H1 (cell line): ENCODE data around the gene FOXL1. TPM values are rescaled to one million over a fixed set of nuclear protein-coding genes. Genes with fewer than 3 reads are reported as not detected.

Experiments
- CTCF ChIA-PET: fragments of 300-600 bp; sonication (Branson Sonifier 250); formaldehyde crosslinking; loops from one replicate; lab custom pipeline; 2021; ENCODE audit not compliant: partially characterized antibody; lab: Charles Lee
- POLR2A ChIA-PET: fragments of 300-600 bp; sonication (Branson Sonifier 250); formaldehyde crosslinking; loops from one replicate; lab custom pipeline; 2021; ENCODE audit warnings: inconsistent platforms; ENCODE audit not compliant: partially characterized antibody; lab: Charles Lee
- DNase-seq, 2 experiments: peaks; one replicate each; pipeline versions ENCODE4 v3.0.0 to v3.0.0-alpha.2; 2010 to 2022; ENCODE audit warnings: low spot score in 2 of 2, low read depth in 1 of 2, mixed read lengths in 1 of 2
- FAIRE-seq: peaks from 2 replicates; lab custom pipeline; 2011; peaks lifted over from hg19 to GRCh38; lab: Jason Lieb, UNC
- H2AFZ ChIP-seq: 2 replicates; pipeline ENCODE4 v1.8.1; 2012; ENCODE audit warnings: low read length, inconsistent platforms
- H2AK5ac ChIP-seq: 2 replicates; pipeline ENCODE4 v1.6.1; 2013; ENCODE audit warnings: low read depth, low read length
- H2BK120ac ChIP-seq: replicated peaks from 2 replicates; pipeline ENCODE3; 2013; ENCODE audit warnings: low read depth, low read length, inconsistent platforms
- H2BK12ac ChIP-seq: 2 replicates; pipeline ENCODE4 v1.6.1; 2013; ENCODE audit warnings: low read depth, low read length
- H2BK15ac ChIP-seq: 2 replicates; pipeline ENCODE4 v1.6.1; 2013; ENCODE audit warnings: low read length
- H2BK20ac ChIP-seq: 2 replicates; pipeline ENCODE4 v1.6.1; 2013; ENCODE audit warnings: low read length
- H2BK5ac ChIP-seq: 2 replicates; pipeline ENCODE4 v1.6.1; 2013; ENCODE audit warnings: low read depth, low read length
- H3K14ac ChIP-seq: 2 replicates; pipeline ENCODE4 v1.6.1; 2013; ENCODE audit warnings: inconsistent platforms; ENCODE audit not compliant: insufficient read length
- H3K18ac ChIP-seq: 2 replicates; pipeline ENCODE4 v1.6.1; 2013; ENCODE audit warnings: low read length; ENCODE audit errors: extremely low read depth
- H3K23ac ChIP-seq: 2 replicates; pipeline ENCODE4 v1.6.1; 2013; ENCODE audit warnings: inconsistent platforms; ENCODE audit not compliant: insufficient read length
- H3K23me2 ChIP-seq: 2 replicates; pipeline ENCODE4 v1.6.1; 2013; ENCODE audit warnings: low read depth, low read length
- H3K27ac ChIP-seq: 2 replicates; pipeline ENCODE4 v1.6.1; 2011; ENCODE audit warnings: low read depth, low read length, inconsistent platforms
- H3K27me3 ChIP-seq, 4 experiments: replicated peaks in 1 of 4; 1 replicate in 1 of 4; 2 replicates in 3 of 4; pipeline versions ENCODE4 v1.6.1 to v1.8.1; 2011 to 2013; ENCODE audit warnings: low read length in 3 of 4, mild to moderate bottlenecking in 3 of 4, inconsistent platforms in 2 of 4, mixed read lengths in 2 of 4, moderate library complexity in 1 of 4; ENCODE audit not compliant: control insufficient read depth in 3 of 4, insufficient read depth in 3 of 4; ENCODE audit errors: extremely low read depth in 1 of 4
- H3K36me3 ChIP-seq, 4 experiments: 2 replicates each; pipeline versions ENCODE4 v1.6.1 to v1.8.1; 2011 to 2013; ENCODE audit warnings: mild to moderate bottlenecking in 4 of 4, low read length in 3 of 4, moderate library complexity in 2 of 4, control low read depth in 1 of 4, inconsistent platforms in 1 of 4; ENCODE audit not compliant: insufficient read depth in 4 of 4, control insufficient read depth in 2 of 4
- H3K4ac ChIP-seq: replicated peaks from 2 replicates; pipeline ENCODE3; 2013; ENCODE audit warnings: low read length, low read depth, mixed read lengths, inconsistent platforms; ENCODE audit not compliant: insufficient read length
- H3K4me1 ChIP-seq, 4 experiments: replicated peaks in 1 of 4; 1 replicate in 1 of 4; 2 replicates in 3 of 4; pipeline versions ENCODE4 v1.6.1 to v1.8.1; 2011 to 2013; ENCODE audit warnings: low read length in 3 of 4, inconsistent platforms in 2 of 4, mixed read lengths in 1 of 4; ENCODE audit not compliant: insufficient read depth in 4 of 4, control insufficient read depth in 3 of 4
- H3K4me2 ChIP-seq, 2 experiments: 2 replicates each; pipeline versions ENCODE4 v1.6.1 to v1.8.1; 2011 to 2013; ENCODE audit warnings: low read depth in 2 of 2, low read length in 2 of 2, control low read depth in 1 of 2, inconsistent platforms in 1 of 2, mild to moderate bottlenecking in 1 of 2; ENCODE audit not compliant: insufficient read depth in 1 of 2
- H3K4me3 ChIP-seq, 4 experiments: fragments of 200-600, 300-600 bp in 1 of 4; sonication (generic), shearing (Covaris generic), sonication (Bioruptor Twin) in 1 of 4; 2 replicates each; pipeline versions ENCODE4 v1.5.1 to v1.8.1; 2011 to 2016; ENCODE audit warnings: low read length in 4 of 4, low read depth in 3 of 4, control low read depth in 2 of 4, inconsistent platforms in 2 of 4, mild to moderate bottlenecking in 2 of 4, mixed read lengths in 1 of 4, moderate library complexity in 1 of 4; ENCODE audit not compliant: insufficient read depth in 2 of 4; ENCODE audit errors: extremely low read depth in 1 of 4
- H3K56ac ChIP-seq: replicated peaks from 2 replicates; pipeline ENCODE3; 2013; ENCODE audit warnings: low read depth, mild to moderate bottlenecking, mixed read lengths, low read length, inconsistent platforms; ENCODE audit not compliant: insufficient read length
- H3K79me1 ChIP-seq: 2 replicates; pipeline ENCODE4 v1.6.1; 2013; ENCODE audit warnings: low read depth, low read length, control low read depth
- H3K79me2 ChIP-seq, 2 experiments: 2 replicates each; pipeline versions ENCODE4 v1.6.1 to v1.8.1; 2012 to 2013; ENCODE audit warnings: low read length in 2 of 2, mild to moderate bottlenecking in 2 of 2, inconsistent platforms in 1 of 2; ENCODE audit not compliant: insufficient read depth in 2 of 2, control insufficient read depth in 1 of 2
- H3K9ac ChIP-seq, 4 experiments: replicated peaks in 1 of 4; 1 replicate in 1 of 4; 2 replicates in 3 of 4; pipeline versions ENCODE4 v1.6.1 to v1.8.1; 2011 to 2013; ENCODE audit warnings: low read depth in 3 of 4, low read length in 3 of 4, control low read depth in 2 of 4, mild to moderate bottlenecking in 2 of 4, moderate library complexity in 2 of 4, inconsistent platforms in 1 of 4; ENCODE audit errors: extremely low read depth in 1 of 4
- H3K9me3 ChIP-seq, 2 experiments: 2 replicates each; pipeline versions ENCODE4 v1.6.1 to v1.8.1; 2012 to 2013; ENCODE audit warnings: mild to moderate bottlenecking in 2 of 2, moderate library complexity in 2 of 2, control low read depth in 1 of 2, inconsistent platforms in 1 of 2, low read depth in 1 of 2, low read length in 1 of 2, mixed read lengths in 1 of 2; ENCODE audit not compliant: insufficient read depth in 2 of 2
- H4K20me1 ChIP-seq, 2 experiments: replicated peaks in 1 of 2; 2 replicates each; pipeline versions ENCODE3 to v1.8.1; 2011 to 2013; ENCODE audit warnings: inconsistent platforms in 2 of 2, low read length in 2 of 2, mild to moderate bottlenecking in 1 of 2; ENCODE audit not compliant: insufficient read depth in 2 of 2, control insufficient read depth in 1 of 2
- H4K5ac ChIP-seq: 2 replicates; pipeline ENCODE4 v1.6.1; 2013; ENCODE audit warnings: low read length, low read depth, mixed read lengths, inconsistent platforms; ENCODE audit not compliant: insufficient read length
- H4K8ac ChIP-seq: 2 replicates; pipeline ENCODE4 v1.8.0; 2013; ENCODE audit warnings: mild to moderate bottlenecking, moderate library complexity, low read length, inconsistent platforms; ENCODE audit not compliant: insufficient read depth; ENCODE audit errors: extremely low read depth
- H4K91ac ChIP-seq: replicated peaks from 2 replicates; pipeline ENCODE3; 2013; ENCODE audit warnings: low read length, mixed read lengths, inconsistent platforms; ENCODE audit not compliant: insufficient read length
- EZH2 ChIP-seq: fragments of 200-600 bp; sonication (generic); IDR thresholded peaks from 2 replicates; pipeline ENCODE4 v1.7.1; 2012; ENCODE audit warnings: low read depth, mild to moderate bottlenecking, moderate library complexity, low read length, inconsistent platforms; ENCODE audit not compliant: severe bottlenecking
- KDM4A ChIP-seq: IDR thresholded peaks from one replicate; pipeline ENCODE4 v1.7.1; 2012; ENCODE audit warnings: low read depth, mild to moderate bottlenecking, moderate library complexity, low read length, inconsistent platforms; ENCODE audit not compliant: severe bottlenecking
- RNF2 ChIP-seq: fragments of 200-900, 300-1000 bp; sonication (generic); IDR thresholded peaks from 2 replicates; pipeline ENCODE4 v1.7.1; 2016; ENCODE audit warnings: borderline replicate concordance, low read depth, mild to moderate bottlenecking, antibody characterized with exemption, low read length; ENCODE audit not compliant: poor library complexity, severe bottlenecking; ENCODE audit errors: missing control alignments
- SUZ12 ChIP-seq: fragments of 200-600 bp; sonication (generic); IDR thresholded peaks from 2 replicates; pipeline ENCODE4 v1.6.1; 2012; ENCODE audit warnings: mild to moderate bottlenecking, inconsistent platforms, low read length, moderate library complexity, mixed read lengths
- TAF7 ChIP-seq: optimal IDR thresholded peaks from 2 replicates; pipeline ENCODE3; 2011; ENCODE audit warnings: low read depth, mild to moderate bottlenecking, inconsistent platforms, low read length, moderate library complexity, borderline replicate concordance
- WGBS, 2 experiments: shearing (Covaris generic) in 1 of 2; methylation state at CpG; one replicate each; pipeline versions ENCODE4 v1.1.6 to v1.1.7; 2013 to 2015; ENCODE audit warnings: low lambda C conversion rate in 2 of 2, mixed read lengths in 2 of 2, inconsistent platforms in 1 of 2, low coverage in 1 of 2, missing lambda C conversion rate in 1 of 2; ENCODE audit not compliant: insufficient replicate concordance in 2 of 2, insufficient coverage in 1 of 2, insufficient read length in 1 of 2; ENCODE audit errors: extremely low coverage in 1 of 2, missing lambda C conversion rate in 1 of 2; 5-methylcytosine and 5-hydroxymethylcytosine counted together
- polyA plus RNA-seq, 7 experiments: library from polyadenylated mRNA; depleted of rRNA in 3 of 7; stranded (reverse) in 5 of 7; unstranded in 2 of 7; fragments of >200 nt in 5 of 7; fragments of 200-250 nt in 2 of 7; gene quantifications; 1 replicate in 5 of 7; 2 replicates in 1 of 7; 4 replicates in 1 of 7; pipeline versions ENCODE4 v1.2.1 to v1.2.3, GENCODE V29; 2011 to 2013; ENCODE audit warnings: missing spikeins in 2 of 7, mixed read lengths in 2 of 7
- total RNA-seq: library from RNA; stranded (reverse); fragmentation: NEBNext Ultra II Directional; extraction: Animal tissue kit (Norgen Biotek cat#: 25700); gene quantifications from 2 replicates; pipeline ENCODE4 v1.2.1, GENCODE V29; 2021

FOXL1 gene
- total and polyA plus RNA-seq, 2 of the 8 experiments (the other 6 are each of a cell fraction or from before 2014, with no cell fraction given) = 0.03 TPM; not detected in 1

- H3K56ac ChIP-seq = no peak overlapping the region
- peaks cover 89 to 100% (median 97%) of the 10 kb centered on the region in 4 experiments for H3K27me3 ChIP-seq
- H3K79me2 ChIP-seq = no peaks in the 10 kb centered on the region
- H4K5ac ChIP-seq = no peak overlapping the region
- no peak overlapping the region for H3K4ac ChIP-seq
- H3K4me2 ChIP-seq = peak overlapping the region; percentile 83 to 95
- TF ChIP-seq RNF2 (peak; percentile 40), SUZ12 (peak; percentile 72), KDM4A (peak; percentile 14), EZH2 (peak; percentile 60), TAF7 (no peak)
- TF ChIP-seq, all 59 proteins: peak for 4
- Histone ChIP-seq H3K36me3 (peaks cover 0 to 10% (median 0%) of the 10 kb centered on the region in 4 experiments; a peak in 1 of 8 replicates), H4K20me1 (peaks cover 11 to 15% of the 10 kb centered on the region in 2 experiments), H2BK15ac (no peak overlapping the region), H2BK120ac (no peak overlapping the region), H3K79me1 (no peaks in the 10 kb centered on the region), H2BK5ac (peak overlapping the region; percentile 21; the same call in 1 of the 2 replicates), H3K9me3 (no peaks in the 10 kb centered on the region), H3K9ac (no peak overlapping the region), H3K23me2 (peaks cover 11% of the 10 kb centered on the region; the same call in 1 of the 2 replicates), H4K8ac (no peak overlapping the region), H3K18ac (no peak overlapping the region; the same call in 1 of the 2 replicates), H4K91ac (no peak overlapping the region), H2AK5ac (peak overlapping the region; percentile 71; the same call in 1 of the 2 replicates), H2BK20ac (no peak overlapping the region), H3K14ac (no peak overlapping the region), H3K4me3 (peak overlapping the region; percentile 41 to 66 (median 43)), H3K23ac (no peak overlapping the region), H2AFZ (no peak overlapping the region), H2BK12ac (peak overlapping the region; percentile 53; the same call in 1 of the 2 replicates), H3K27ac (no peak overlapping the region), H3K4me1 (peaks cover 8 to 52% (median 31%) of the 10 kb centered on the region in 4 experiments)
- POLR2A ChIA-PET = interaction anchor here (1.2 kb wide), 1 partner anchor 32 kb away, joined by 3 read pairs; no protein-coding TSS in a partner anchor
- peak in 1 of 2 experiments; percentile 63 for DNase-seq
- no peak for FAIRE-seq
- 3% methylated on average over 30 of the region's 33 CpGs; no CpG with 5 or more reads in 1 of the 2 experiments for WGBS, 2 experiments
- CTCF ChIA-PET = interaction anchor here (0.7 to 3.1 kb wide), 8 partner anchors 12 to 596 kb away, joined by 3 to 18 read pairs (median 4); no protein-coding TSS in a partner anchor
Measured at GRCh38 chr16:86576591-86577313, 1.6 kb upstream of the FOXL1 start.
